SK-N-SH (cell line): Measurements from ENCODE around the gene FOXR1. TPM values are rescaled to one million over a fixed set of nuclear protein-coding genes. Genes with fewer than 3 reads are reported as not detected.

ENCODE experiments used
- CTCF ChIA-PET: fragments of 300-600, 350-600 bp; formaldehyde crosslinking; extraction: SDS; loops from one replicate; lab custom pipeline; 2021; lab: Yijun Ruan, JAX
- POLR2A ChIA-PET: fragments of 350-600 bp; sonication (Branson Sonifier 250); formaldehyde crosslinking; extraction: SDS; loops from one replicate; lab custom pipeline; 2020; ENCODE audit warnings: antibody characterized with exemption, inconsistent platforms; lab: Yijun Ruan, JAX
- DNase-seq: peaks from one replicate; pipeline ENCODE4 v3.0.0; 2012
- H2AFZ ChIP-seq: fragments of 200-600 bp; sonication (generic); 2 replicates; pipeline ENCODE4 v1.8.1; 2016; ENCODE audit warnings: antibody characterized with exemption, mild to moderate bottlenecking, low read depth
- H3F3A ChIP-seq: fragments of 200-600 bp; sonication (generic); replicated peaks from 2 replicates; pipeline ENCODE3; 2016; ENCODE audit warnings: antibody characterized with exemption, mild to moderate bottlenecking; ENCODE audit not compliant: insufficient read depth
- H3K27ac ChIP-seq, 2 experiments: fragments of 200-500 bp in 1 of 2; fragments of 200-600 bp in 1 of 2; sonication (Bioruptor generic) in 1 of 2; sonication (generic), shearing (Covaris generic) in 1 of 2; 2 replicates each; pipeline versions ENCODE4 v1.5.1 to v1.6.1; 2014 to 2016; ENCODE audit warnings: low read depth in 2 of 2, inconsistent platforms in 1 of 2, low read length in 1 of 2, mild to moderate bottlenecking in 1 of 2, mixed read lengths in 1 of 2
- H3K27me3 ChIP-seq: fragments of 200-600 bp; sonication (generic), shearing (Covaris generic); 2 replicates; pipeline ENCODE4 v1.6.1; 2016; ENCODE audit warnings: mixed run types; ENCODE audit not compliant: insufficient read depth
- H3K36me3 ChIP-seq, 2 experiments: fragments of 200-500 bp in 1 of 2; fragments of 200-600 bp in 1 of 2; sonication (Bioruptor generic) in 1 of 2; sonication (generic) in 1 of 2; replicated peaks in 1 of 2; 2 replicates each; pipeline versions ENCODE3 to v1.5.1; 2014 to 2016; ENCODE audit warnings: low read length in 1 of 2, mild to moderate bottlenecking in 1 of 2; ENCODE audit not compliant: insufficient read depth in 2 of 2, control insufficient read depth in 1 of 2
- H3K4me1 ChIP-seq, 2 experiments: fragments of 200-500 bp in 1 of 2; fragments of 200-600 bp in 1 of 2; sonication (Bioruptor generic) in 1 of 2; sonication (generic), shearing (Covaris generic) in 1 of 2; 2 replicates each; pipeline versions ENCODE4 v1.5.1 to v1.6.1; 2014 to 2016; ENCODE audit warnings: low read depth in 1 of 2, low read length in 1 of 2, mixed run types in 1 of 2; ENCODE audit not compliant: insufficient read depth in 2 of 2, control insufficient read depth in 1 of 2
- H3K4me2 ChIP-seq: fragments of 200-600 bp; sonication (generic), shearing (Covaris generic); 2 replicates; pipeline ENCODE4 v1.6.1; 2017; ENCODE audit warnings: mixed run types
- H3K4me3 ChIP-seq, 2 experiments: fragments of 200-500 bp in 1 of 2; fragments of 200-600 bp in 1 of 2; sonication (Bioruptor generic) in 1 of 2; sonication (generic), shearing (Covaris generic) in 1 of 2; 2 replicates each; pipeline versions ENCODE4 v1.5.1 to v1.8.1; 2014 to 2016; ENCODE audit warnings: low read depth in 2 of 2, inconsistent platforms in 1 of 2, low read length in 1 of 2, mild to moderate bottlenecking in 1 of 2, mixed read lengths in 1 of 2, moderate library complexity in 1 of 2
- H3K79me2 ChIP-seq: fragments of 200-600 bp; sonication (generic); 2 replicates; pipeline ENCODE4 v1.8.1; 2017; ENCODE audit warnings: mild to moderate bottlenecking; ENCODE audit not compliant: insufficient read depth
- H3K9ac ChIP-seq: fragments of 200-600 bp; sonication (generic); 2 replicates; pipeline ENCODE4 v1.6.1; 2017; ENCODE audit warnings: mixed run types
- H3K9me2 ChIP-seq: fragments of 200-600 bp; sonication (generic); 2 replicates; pipeline ENCODE4 v1.6.1; 2017; ENCODE audit warnings: mixed run types
- H3K9me3 ChIP-seq: fragments of 200-600 bp; sonication (generic); 2 replicates; pipeline ENCODE4 v1.6.1; 2017; ENCODE audit warnings: mixed run types, mild to moderate bottlenecking, moderate library complexity
- H4K20me1 ChIP-seq: fragments of 200-600 bp; sonication (generic); 2 replicates; pipeline ENCODE4 v1.6.1; 2017; ENCODE audit warnings: mild to moderate bottlenecking, mixed run types; ENCODE audit not compliant: insufficient read depth
- EP300 ChIP-seq, 2 experiments: IDR thresholded peaks; 2 replicates each; pipeline versions ENCODE4 v1.4.0 to v1.6.1; 2012; ENCODE audit warnings: borderline replicate concordance in 1 of 2, low read depth in 1 of 2, low read length in 1 of 2
- FOXM1 ChIP-seq: IDR thresholded peaks from 2 replicates; pipeline ENCODE4 v1.4.0; 2012; ENCODE audit warnings: low read depth, mild to moderate bottlenecking
- GABPA ChIP-seq: IDR thresholded peaks from 2 replicates; pipeline ENCODE4 v1.4.0; 2012; ENCODE audit warnings: low read depth, mild to moderate bottlenecking
- NFIC ChIP-seq: IDR thresholded peaks from 2 replicates; pipeline ENCODE4 v1.4.0; 2012; ENCODE audit warnings: borderline replicate concordance
- NRF1 ChIP-seq: IDR thresholded peaks from 2 replicates; pipeline ENCODE4 v1.6.1; 2012; ENCODE audit warnings: low read depth, mild to moderate bottlenecking, low read length
- RFX5 ChIP-seq: IDR thresholded peaks from 2 replicates; pipeline ENCODE4 v1.6.1; 2012; ENCODE audit warnings: mild to moderate bottlenecking, improper control_type of control experiment, low read length
- TAF1 ChIP-seq: IDR thresholded peaks from 2 replicates; pipeline ENCODE4 v1.6.1; 2012; ENCODE audit warnings: low read depth, mild to moderate bottlenecking, low read length, moderate library complexity, borderline replicate concordance
- WGBS: methylation state at CpG from one replicate; pipeline ENCODE4 v1.1.6; 2017; ENCODE audit warnings: low lambda C conversion rate; 5-methylcytosine and 5-hydroxymethylcytosine counted together
- polyA plus RNA-seq, 3 experiments: library from polyadenylated mRNA; depleted of rRNA; stranded (reverse); fragments of >200 nt; gene quantifications; 2 replicates each; pipeline ENCODE4 v1.2.3, GENCODE V29; 2012
- TF ChIP-seq, protein P1 (sequence below): IDR thresholded peaks from 2 replicates; pipeline ENCODE4 v1.4.0; 2012; ENCODE audit warnings: low read depth, borderline replicate concordance
- TF ChIP-seq, protein P2 (sequence below): fragments of 150-350 bp; IDR thresholded peaks from 2 replicates; pipeline ENCODE4 v1.6.1; 2017; ENCODE audit warnings: antibody characterized with exemption, low read length, low read depth, borderline replicate concordance
- TF ChIP-seq, protein P3 (sequence below): IDR thresholded peaks from 2 replicates; pipeline ENCODE4; 2012
- TF ChIP-seq, protein P4 (sequence below): fragments of 150-350 bp; IDR thresholded peaks from 2 replicates; pipeline ENCODE4 v1.6.1; 2016; ENCODE audit warnings: mild to moderate bottlenecking, low read depth, low read length

FOXR1 gene
- polyA plus RNA-seq, 1 of the 3 experiments (the other 2 are of a cell fraction): not detected

DNA sequence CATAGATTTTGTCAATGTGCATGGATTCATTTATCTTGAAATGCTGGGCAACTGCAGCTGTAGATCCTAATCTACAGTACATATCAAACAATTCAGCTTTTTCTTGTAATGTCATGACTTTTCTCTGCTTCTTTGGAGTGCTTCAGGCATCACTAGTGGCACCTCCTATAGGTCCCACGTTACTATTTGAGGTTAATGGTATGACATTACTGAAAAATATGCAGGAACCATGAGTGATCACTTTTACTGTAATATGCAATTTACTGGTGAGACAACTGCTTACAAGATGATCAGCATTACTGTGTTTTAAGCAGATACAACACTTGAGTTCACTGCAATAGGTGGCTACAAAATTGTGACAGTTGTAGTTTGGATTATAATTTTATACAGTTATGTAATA is 29.3 kb downstream of the FOXR1 start (continued):
- TF ChIP-seq, protein P1, sequence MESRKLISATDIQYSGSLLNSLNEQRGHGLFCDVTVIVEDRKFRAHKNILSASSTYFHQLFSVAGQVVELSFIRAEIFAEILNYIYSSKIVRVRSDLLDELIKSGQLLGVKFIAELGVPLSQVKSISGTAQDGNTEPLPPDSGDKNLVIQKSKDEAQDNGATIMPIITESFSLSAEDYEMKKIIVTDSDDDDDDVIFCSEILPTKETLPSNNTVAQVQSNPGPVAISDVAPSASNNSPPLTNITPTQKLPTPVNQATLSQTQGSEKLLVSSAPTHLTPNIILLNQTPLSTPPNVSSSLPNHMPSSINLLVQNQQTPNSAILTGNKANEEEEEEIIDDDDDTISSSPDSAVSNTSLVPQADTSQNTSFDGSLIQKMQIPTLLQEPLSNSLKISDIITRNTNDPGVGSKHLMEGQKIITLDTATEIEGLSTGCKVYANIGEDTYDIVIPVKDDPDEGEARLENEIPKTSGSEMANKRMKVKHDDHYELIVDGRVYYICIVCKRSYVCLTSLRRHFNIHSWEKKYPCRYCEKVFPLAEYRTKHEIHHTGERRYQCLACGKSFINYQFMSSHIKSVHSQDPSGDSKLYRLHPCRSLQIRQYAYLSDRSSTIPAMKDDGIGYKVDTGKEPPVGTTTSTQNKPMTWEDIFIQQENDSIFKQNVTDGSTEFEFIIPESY: no peak
- TF ChIP-seq, protein P2, sequence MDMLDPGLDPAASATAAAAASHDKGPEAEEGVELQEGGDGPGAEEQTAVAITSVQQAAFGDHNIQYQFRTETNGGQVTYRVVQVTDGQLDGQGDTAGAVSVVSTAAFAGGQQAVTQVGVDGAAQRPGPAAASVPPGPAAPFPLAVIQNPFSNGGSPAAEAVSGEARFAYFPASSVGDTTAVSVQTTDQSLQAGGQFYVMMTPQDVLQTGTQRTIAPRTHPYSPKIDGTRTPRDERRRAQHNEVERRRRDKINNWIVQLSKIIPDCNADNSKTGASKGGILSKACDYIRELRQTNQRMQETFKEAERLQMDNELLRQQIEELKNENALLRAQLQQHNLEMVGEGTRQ: no peak
- no peak for TF ChIP-seq GABPA
- no peak for TF ChIP-seq EP300 (IDR thresholded peaks at IDR 0.05; ENCODE audit: borderline replicate concordance in 1 of 2, low read depth in 1 of 2, low read length in 1 of 2)
- TF ChIP-seq TAF1: no peak
- TF ChIP-seq, protein P3, sequence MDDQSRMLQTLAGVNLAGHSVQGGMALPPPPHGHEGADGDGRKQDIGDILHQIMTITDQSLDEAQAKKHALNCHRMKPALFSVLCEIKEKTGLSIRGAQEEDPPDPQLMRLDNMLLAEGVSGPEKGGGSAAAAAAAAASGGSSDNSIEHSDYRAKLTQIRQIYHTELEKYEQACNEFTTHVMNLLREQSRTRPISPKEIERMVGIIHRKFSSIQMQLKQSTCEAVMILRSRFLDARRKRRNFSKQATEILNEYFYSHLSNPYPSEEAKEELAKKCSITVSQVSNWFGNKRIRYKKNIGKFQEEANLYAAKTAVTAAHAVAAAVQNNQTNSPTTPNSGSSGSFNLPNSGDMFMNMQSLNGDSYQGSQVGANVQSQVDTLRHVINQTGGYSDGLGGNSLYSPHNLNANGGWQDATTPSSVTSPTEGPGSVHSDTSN: no peak
- TF ChIP-seq, all 33 proteins: peak for 0

DNA sequence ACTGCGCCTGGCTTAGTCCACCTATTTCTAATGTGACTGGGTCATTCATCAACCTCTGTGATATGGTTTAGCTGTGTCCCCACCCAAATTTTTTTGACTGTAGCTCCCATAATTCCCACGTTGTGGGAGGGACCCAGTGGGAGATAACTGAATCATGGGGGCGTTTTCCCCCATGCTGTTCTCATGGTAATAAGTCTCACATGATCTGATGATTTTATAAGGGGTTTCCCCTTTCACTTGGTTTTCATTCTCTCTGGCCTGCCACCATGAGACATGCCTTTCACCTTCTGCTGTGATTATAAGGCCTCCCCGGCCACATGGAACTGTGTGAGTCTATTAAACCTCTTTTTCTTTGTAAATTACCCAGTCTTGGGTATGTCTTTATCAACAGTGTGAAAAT is 35.1 kb downstream of the FOXR1 start:
- TF ChIP-seq RFX5 (no peak), FOXM1 (no peak), NFIC (no peak), GABPA (no peak), NRF1 (no peak)
- TF ChIP-seq, protein P4, sequence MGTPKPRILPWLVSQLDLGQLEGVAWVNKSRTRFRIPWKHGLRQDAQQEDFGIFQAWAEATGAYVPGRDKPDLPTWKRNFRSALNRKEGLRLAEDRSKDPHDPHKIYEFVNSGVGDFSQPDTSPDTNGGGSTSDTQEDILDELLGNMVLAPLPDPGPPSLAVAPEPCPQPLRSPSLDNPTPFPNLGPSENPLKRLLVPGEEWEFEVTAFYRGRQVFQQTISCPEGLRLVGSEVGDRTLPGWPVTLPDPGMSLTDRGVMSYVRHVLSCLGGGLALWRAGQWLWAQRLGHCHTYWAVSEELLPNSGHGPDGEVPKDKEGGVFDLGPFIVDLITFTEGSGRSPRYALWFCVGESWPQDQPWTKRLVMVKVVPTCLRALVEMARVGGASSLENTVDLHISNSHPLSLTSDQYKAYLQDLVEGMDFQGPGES: no peak
- TF ChIP-seq, protein P2: no peak
- ChIA-PET CTCF (no interaction called here), POLR2A (no interaction called here)
- 97% methylated on average over 4 of the region's 4 CpGs for WGBS
- no peaks in the 10 kb centered on the region for H4K20me1 ChIP-seq
- H3K4me2 ChIP-seq: no peak overlapping the region
- H2AFZ ChIP-seq: no peak overlapping the region
- H3K4me1 ChIP-seq: no peaks in the 10 kb centered on the region; a peak in 1 of 4 replicates
- H3K27ac ChIP-seq: no peak overlapping the region
- DNase-seq: no peak
- H3K36me3 ChIP-seq: peaks cover 7 to 46% of the 10 kb centered on the region in 2 experiments
- no peak overlapping the region for H3K9ac ChIP-seq
- peaks cover 8% of the 10 kb centered on the region for H3F3A ChIP-seq
- H3K9me3 ChIP-seq: no peaks in the 10 kb centered on the region
- H3K4me3 ChIP-seq: no peak overlapping the region
- H3K27me3 ChIP-seq: no peaks in the 10 kb centered on the region
- H3K9me2 ChIP-seq: no peaks in the 10 kb centered on the region
- H3K79me2 ChIP-seq: peaks cover 10% of the 10 kb centered on the region; the same call in 1 of the 2 replicates
